ENCODE results near the gene KIF26B. TPM values are rescaled to one million over a fixed set of nuclear protein-coding genes. Genes with fewer than 3 reads are reported as not detected.

The KIF26B gene
- total and polyA plus RNA-seq, 10 of the 15 experiments (the other 5 are each of a cell fraction or from before 2014, with no cell fraction given) = 0.35 to 11.6 (median 2.2) TPM

- TF ChIP-seq, protein P1, sequence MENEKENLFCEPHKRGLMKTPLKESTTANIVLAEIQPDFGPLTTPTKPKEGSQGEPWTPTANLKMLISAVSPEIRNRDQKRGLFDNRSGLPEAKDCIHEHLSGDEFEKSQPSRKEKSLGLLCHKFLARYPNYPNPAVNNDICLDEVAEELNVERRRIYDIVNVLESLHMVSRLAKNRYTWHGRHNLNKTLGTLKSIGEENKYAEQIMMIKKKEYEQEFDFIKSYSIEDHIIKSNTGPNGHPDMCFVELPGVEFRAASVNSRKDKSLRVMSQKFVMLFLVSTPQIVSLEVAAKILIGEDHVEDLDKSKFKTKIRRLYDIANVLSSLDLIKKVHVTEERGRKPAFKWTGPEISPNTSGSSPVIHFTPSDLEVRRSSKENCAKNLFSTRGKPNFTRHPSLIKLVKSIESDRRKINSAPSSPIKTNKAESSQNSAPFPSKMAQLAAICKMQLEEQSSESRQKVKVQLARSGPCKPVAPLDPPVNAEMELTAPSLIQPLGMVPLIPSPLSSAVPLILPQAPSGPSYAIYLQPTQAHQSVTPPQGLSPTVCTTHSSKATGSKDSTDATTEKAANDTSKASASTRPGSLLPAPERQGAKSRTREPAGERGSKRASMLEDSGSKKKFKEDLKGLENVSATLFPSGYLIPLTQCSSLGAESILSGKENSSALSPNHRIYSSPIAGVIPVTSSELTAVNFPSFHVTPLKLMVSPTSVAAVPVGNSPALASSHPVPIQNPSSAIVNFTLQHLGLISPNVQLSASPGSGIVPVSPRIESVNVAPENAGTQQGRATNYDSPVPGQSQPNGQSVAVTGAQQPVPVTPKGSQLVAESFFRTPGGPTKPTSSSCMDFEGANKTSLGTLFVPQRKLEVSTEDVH (IDR thresholded peaks at IDR 0.05; ENCODE audit: low read depth, partially characterized antibody) = no peak
- TF ChIP-seq, protein P2, sequence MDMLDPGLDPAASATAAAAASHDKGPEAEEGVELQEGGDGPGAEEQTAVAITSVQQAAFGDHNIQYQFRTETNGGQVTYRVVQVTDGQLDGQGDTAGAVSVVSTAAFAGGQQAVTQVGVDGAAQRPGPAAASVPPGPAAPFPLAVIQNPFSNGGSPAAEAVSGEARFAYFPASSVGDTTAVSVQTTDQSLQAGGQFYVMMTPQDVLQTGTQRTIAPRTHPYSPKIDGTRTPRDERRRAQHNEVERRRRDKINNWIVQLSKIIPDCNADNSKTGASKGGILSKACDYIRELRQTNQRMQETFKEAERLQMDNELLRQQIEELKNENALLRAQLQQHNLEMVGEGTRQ (IDR thresholded peaks at IDR 0.05; ENCODE audit: borderline replicate concordance, low read depth, low read length) = no peak
- no peak for TF ChIP-seq NR2C2 (IDR thresholded peaks at IDR 0.05; ENCODE audit: borderline replicate concordance, control insufficient read depth, insufficient read length, low read depth)
- no peak for TF ChIP-seq NRF1 (conservative IDR thresholded peaks at IDR 0.05; ENCODE audit: low read depth, low read length)
- TF ChIP-seq HDAC2 (IDR thresholded peaks at IDR 0.05) = no peak
- TF ChIP-seq YY1 (IDR thresholded peaks at IDR 0.05; ENCODE audit: low read depth, low read length) = no peak
- no peak for TF ChIP-seq TARDBP (IDR thresholded peaks at IDR 0.05; ENCODE audit: borderline replicate concordance)
- no peak for TF ChIP-seq MYC (IDR thresholded peaks at IDR 0.05; ENCODE audit: insufficient read depth, insufficient read length, insufficient replicate concordance, low read length, severe bottlenecking)
These were observed 546.8 kb downstream of the KIF26B start (continued) for GRCh38 chr1:245701631-245702030.

DNA sequence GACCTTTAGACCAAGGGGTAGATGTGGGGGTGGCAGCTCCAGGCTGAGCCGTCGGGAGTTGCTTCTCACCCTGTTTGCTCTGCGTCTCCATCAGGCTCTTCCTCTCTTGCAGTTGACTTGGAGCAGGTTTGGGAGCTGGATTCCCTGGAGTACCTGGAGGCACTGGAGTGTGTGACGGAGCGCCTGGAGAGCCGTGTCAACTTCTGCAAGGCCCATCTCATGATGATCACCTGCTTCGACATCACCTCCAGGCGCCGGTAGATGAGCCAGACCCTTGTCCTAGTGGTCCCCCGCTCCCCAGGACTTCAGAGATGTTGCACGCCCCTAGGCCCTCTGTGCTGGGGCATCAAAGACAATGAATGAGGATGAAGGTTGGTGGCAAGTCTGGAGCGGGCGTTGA is 547.6 kb downstream of the KIF26B start:
- no peaks in the 10 kb centered on the region for H3K9me3 ChIP-seq (replicated peaks; ENCODE audit: control insufficient read depth, insufficient read depth, low read length)
- in situ Hi-C loops (cut with MboI) = no loop called here
- WGBS (ENCODE audit: insufficient coverage, insufficient replicate concordance, low lambda C conversion rate, missing lambda C conversion rate) = 82% methylated on average over 13 of the region's 13 CpGs
- no peak overlapping the region for H2AFZ ChIP-seq (ENCODE audit: control insufficient read depth, low read depth, low read length)
- ChIA-PET RAD21 (ENCODE audit: unreplicated experiment) (no interaction called here), CTCF (no interaction called here), POLR2A (no interaction called here), SMC1A (ENCODE audit: uncharacterized antibody, unreplicated experiment) (interaction anchor here (1.4 kb wide), 2 partner anchors 24 to 187 kb away, joined by 3 read pairs; no protein-coding TSS in a partner anchor)
- ATAC-seq (no peak), FAIRE-seq (no peak), DNase-seq (ENCODE audit: low read depth, low spot score) (no peak)
- no peak overlapping the region for H3K4me2 ChIP-seq (ENCODE audit: control insufficient read depth, insufficient read depth)
- no peak overlapping the region for H3K27ac ChIP-seq (ENCODE audit: control insufficient read depth, insufficient read depth)
- H3K4me1 ChIP-seq (ENCODE audit: control insufficient read depth, insufficient read depth, low read length) = no peaks in the 10 kb centered on the region
- intact Hi-C loops (cut with micrococcal nuclease; ENCODE audit: unreplicated experiment) = loop anchor here (10.0 kb wide), 1 partner anchor 302 kb away; no protein-coding TSS in a partner anchor
- no TSS peak for BruUV-seq (replicated peaks)
- no peaks in the 10 kb centered on the region for H3K27me3 ChIP-seq (replicated peaks in 1 of 2; ENCODE audit: control insufficient read depth in 2 of 2, insufficient read depth in 2 of 2, low read length in 1 of 2)
- peaks cover 0 to 2% of the 10 kb centered on the region in 2 experiments; a peak in 3 of 4 replicates for H3K36me3 ChIP-seq (ENCODE audit: control insufficient read depth in 2 of 2, insufficient read depth in 2 of 2, low read length in 1 of 2)
- H4K20me1 ChIP-seq (ENCODE audit: control insufficient read depth, insufficient read depth) = no peaks in the 10 kb centered on the region
- H3K79me2 ChIP-seq (ENCODE audit: control insufficient read depth, insufficient read depth, low read length) = no peaks in the 10 kb centered on the region
- H3K4me3 ChIP-seq = no peak overlapping the region
- H3K9ac ChIP-seq (ENCODE audit: control insufficient read depth, insufficient read depth, low read length) = no peak overlapping the region
- TF ChIP-seq RELB (IDR thresholded peaks at IDR 0.05; ENCODE audit: low read depth) = no peak
- TF ChIP-seq SMARCA5 (IDR thresholded peaks at IDR 0.05) = no peak
- TF ChIP-seq, protein P3, sequence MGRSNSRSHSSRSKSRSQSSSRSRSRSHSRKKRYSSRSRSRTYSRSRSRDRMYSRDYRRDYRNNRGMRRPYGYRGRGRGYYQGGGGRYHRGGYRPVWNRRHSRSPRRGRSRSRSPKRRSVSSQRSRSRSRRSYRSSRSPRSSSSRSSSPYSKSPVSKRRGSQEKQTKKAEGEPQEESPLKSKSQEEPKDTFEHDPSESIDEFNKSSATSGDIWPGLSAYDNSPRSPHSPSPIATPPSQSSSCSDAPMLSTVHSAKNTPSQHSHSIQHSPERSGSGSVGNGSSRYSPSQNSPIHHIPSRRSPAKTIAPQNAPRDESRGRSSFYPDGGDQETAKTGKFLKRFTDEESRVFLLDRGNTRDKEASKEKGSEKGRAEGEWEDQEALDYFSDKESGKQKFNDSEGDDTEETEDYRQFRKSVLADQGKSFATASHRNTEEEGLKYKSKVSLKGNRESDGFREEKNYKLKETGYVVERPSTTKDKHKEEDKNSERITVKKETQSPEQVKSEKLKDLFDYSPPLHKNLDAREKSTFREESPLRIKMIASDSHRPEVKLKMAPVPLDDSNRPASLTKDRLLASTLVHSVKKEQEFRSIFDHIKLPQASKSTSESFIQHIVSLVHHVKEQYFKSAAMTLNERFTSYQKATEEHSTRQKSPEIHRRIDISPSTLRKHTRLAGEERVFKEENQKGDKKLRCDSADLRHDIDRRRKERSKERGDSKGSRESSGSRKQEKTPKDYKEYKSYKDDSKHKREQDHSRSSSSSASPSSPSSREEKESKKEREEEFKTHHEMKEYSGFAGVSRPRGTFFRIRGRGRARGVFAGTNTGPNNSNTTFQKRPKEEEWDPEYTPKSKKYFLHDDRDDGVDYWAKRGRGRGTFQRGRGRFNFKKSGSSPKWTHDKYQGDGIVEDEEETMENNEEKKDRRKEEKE (IDR thresholded peaks at IDR 0.05) = no peak
- TF ChIP-seq NFYB (IDR thresholded peaks at IDR 0.05; ENCODE audit: insufficient read depth, low read depth, low read length) = no peak
